HepG2 (cell line): ENCODE data around the gene ADAR. TPM values are rescaled to one million over a fixed set of nuclear protein-coding genes. Genes with fewer than 3 reads are reported as not detected.

ENCODE experiments used
- ATAC-seq: fragments of 200-7000 bp; cut with Tn5 transposase; 3 replicates; pipeline ENCODE4 v1.9.1; 2020; ENCODE audit warnings: mild to moderate bottlenecking, moderate library complexity
- BruUV-seq: library from RNA; stranded (reverse); fragments of 400-500 nt; replicated peaks from 2 replicates; lab custom pipeline; 2021; lab: Mats Ljungman, UMichigan
- CTCF ChIA-PET: fragments of 300-600 bp; formaldehyde crosslinking; extraction: SDS; loops from one replicate; lab custom pipeline; 2021; ENCODE audit warnings: low total read pairs, inconsistent platforms, low intra/inter-chr PET ratio; lab: Yijun Ruan, JAX
- POLR2A ChIA-PET: fragments of 350-600 bp; sonication (Branson Sonifier 250); formaldehyde crosslinking; loops from one replicate; lab custom pipeline; 2020; ENCODE audit warnings: antibody characterized with exemption, inconsistent platforms; lab: Yijun Ruan, JAX
- DNase-seq: peaks from one replicate; pipeline ENCODE4 v3.0.0-alpha.2; 2015; ENCODE audit warnings: low spot score
- FAIRE-seq: peaks from 3 replicates; lab custom pipeline; 2011; peaks lifted over from hg19 to GRCh38; lab: Jason Lieb, UNC
- H2AFZ ChIP-seq: one replicate; pipeline ENCODE4 v1.6.1; 2011; ENCODE audit warnings: low read length, inconsistent platforms
- H3K27ac ChIP-seq: fragments of 300-600 bp; 3 replicates; pipeline ENCODE4 v1.8.0; 2011; ENCODE audit warnings: mixed run types, mild to moderate bottlenecking, mixed read lengths, low read length, inconsistent platforms; ENCODE audit not compliant: insufficient read depth; ENCODE audit errors: extremely low read length
- H3K27me3 ChIP-seq, 2 experiments: fragments of 200-600 bp in 1 of 2; 2 replicates in 1 of 2; 3 replicates in 1 of 2; pipeline versions ENCODE4 v1.6.0 to v1.8.0; 2011; ENCODE audit warnings: low read length in 2 of 2, mild to moderate bottlenecking in 2 of 2, moderate library complexity in 2 of 2, inconsistent platforms in 1 of 2; ENCODE audit not compliant: insufficient read depth in 2 of 2, control insufficient read depth in 1 of 2
- H3K36me3 ChIP-seq, 2 experiments: fragments of 200-600 bp in 1 of 2; replicated peaks in 1 of 2; 2 replicates in 1 of 2; 3 replicates in 1 of 2; pipeline versions ENCODE4 v1.5.1 to v1.8.0; 2011; ENCODE audit warnings: low read length in 2 of 2, inconsistent platforms in 1 of 2; ENCODE audit not compliant: insufficient read depth in 2 of 2, control insufficient read depth in 1 of 2
- H3K4me1 ChIP-seq: 2 replicates; pipeline ENCODE4 v1.5.1; 2012; ENCODE audit warnings: low read length, inconsistent platforms; ENCODE audit not compliant: insufficient read depth
- H3K4me2 ChIP-seq: 2 replicates; pipeline ENCODE4 v1.6.0; 2011; ENCODE audit warnings: low read depth, low read length, inconsistent platforms
- H3K4me3 ChIP-seq, 3 experiments: fragments of 200-600 bp in 1 of 3; sonication (generic), shearing (Covaris generic) in 1 of 3; replicated peaks in 1 of 3; 2 replicates each; pipeline ENCODE4 v1.5.1; 2011 to 2016; ENCODE audit warnings: low read length in 3 of 3, inconsistent platforms in 2 of 3, low read depth in 2 of 3, mild to moderate bottlenecking in 2 of 3, control low read depth in 1 of 3, mixed read lengths in 1 of 3; ENCODE audit not compliant: insufficient read depth in 1 of 3
- H3K79me2 ChIP-seq: one replicate; pipeline ENCODE4 v1.6.1; 2011; ENCODE audit warnings: low read length, inconsistent platforms; ENCODE audit not compliant: insufficient read depth
- H3K9ac ChIP-seq: 2 replicates; pipeline ENCODE4 v1.6.0; 2011; ENCODE audit warnings: mild to moderate bottlenecking, low read depth, low read length, inconsistent platforms; ENCODE audit not compliant: insufficient read depth
- H3K9me3 ChIP-seq: 2 replicates; pipeline ENCODE4 v1.5.1; 2012; ENCODE audit warnings: mild to moderate bottlenecking, low read length
- H4K20me1 ChIP-seq: 2 replicates; pipeline ENCODE4 v1.6.0; 2011; ENCODE audit warnings: inconsistent platforms, mild to moderate bottlenecking, low read length, moderate library complexity; ENCODE audit not compliant: insufficient read depth
- EP300 ChIP-seq, 3 experiments: sonication (generic) in 1 of 3; formaldehyde crosslinking in 1 of 3; IDR thresholded peaks; 2 replicates each; pipeline versions ENCODE4 v1.5.1 to v1.6.1; 2011 to 2020; ENCODE audit warnings: low read depth in 2 of 3, low read length in 2 of 3, borderline replicate concordance in 1 of 3, improper control_type of control experiment in 1 of 3, mild to moderate bottlenecking in 1 of 3, missing genetic modification reagents in 1 of 3, moderate library complexity in 1 of 3
- HOXA5 ChIP-seq: sonication (generic); formaldehyde crosslinking; IDR thresholded peaks from 2 replicates; pipeline ENCODE4 v1.4.0; 2020; ENCODE audit warnings: missing genetic modification reagents
- MTF1 ChIP-seq: sonication (generic); formaldehyde crosslinking; IDR thresholded peaks from 2 replicates; pipeline ENCODE4 v1.5.0; 2020; ENCODE audit warnings: missing genetic modification reagents
- PRMT3 ChIP-seq: sonication (generic); formaldehyde crosslinking; IDR thresholded peaks from 2 replicates; pipeline ENCODE4 v1.8.1; 2022; ENCODE audit warnings: low read depth, mild to moderate bottlenecking, moderate library complexity, missing genetic modification reagents, borderline replicate concordance
- PTBP1 ChIP-seq: fragments of 200-400 bp; formaldehyde crosslinking; IDR thresholded peaks from 2 replicates; pipeline ENCODE4 v1.6.1; 2018; ENCODE audit warnings: low read length, low read depth; ENCODE audit not compliant: poor library complexity, severe bottlenecking
- RAD51 ChIP-seq: fragments of 450-650 bp; IDR thresholded peaks from 2 replicates; pipeline ENCODE4 v1.6.1; 2016; ENCODE audit warnings: borderline replicate concordance
- SNAI1 ChIP-seq: sonication (generic); formaldehyde crosslinking; IDR thresholded peaks from 2 replicates; pipeline ENCODE4 v1.5.0; 2020; ENCODE audit warnings: mild to moderate bottlenecking, missing genetic modification reagents, borderline replicate concordance
- THRA ChIP-seq: sonication (generic); formaldehyde crosslinking; IDR thresholded peaks from 2 replicates; pipeline ENCODE4 v1.4.0; 2020; ENCODE audit warnings: missing genetic modification reagents, borderline replicate concordance
- ZNF33A ChIP-seq: sonication (generic); formaldehyde crosslinking; IDR thresholded peaks from 2 replicates; pipeline ENCODE4 v1.5.1; 2020; ENCODE audit warnings: missing genetic modification reagents, mild to moderate bottlenecking, moderate library complexity, borderline replicate concordance
- ZNF350 ChIP-seq: sonication (generic); formaldehyde crosslinking; IDR thresholded peaks from 2 replicates; pipeline ENCODE4 v1.4.0; 2020; ENCODE audit warnings: mild to moderate bottlenecking, low read depth, missing genetic modification reagents, borderline replicate concordance
- ZNF407 ChIP-seq: sonication (generic); formaldehyde crosslinking; IDR thresholded peaks from one replicate; pipeline ENCODE4 v1.5.1; 2020; ENCODE audit warnings: mild to moderate bottlenecking, missing genetic modification reagents; ENCODE audit errors: not compliant biosample characterization
- ZSCAN30 ChIP-seq: sonication (generic); formaldehyde crosslinking; IDR thresholded peaks from 2 replicates; pipeline ENCODE4 v1.5.0; 2020; ENCODE audit warnings: mild to moderate bottlenecking, missing genetic modification reagents
- WGBS: methylation state at CpG from one replicate; pipeline ENCODE4 v1.1.6; 2017; ENCODE audit warnings: low lambda C conversion rate; 5-methylcytosine and 5-hydroxymethylcytosine counted together
- in situ Hi-C: cut with HindIII; loops from 2 replicates; pipeline ENCODE4 v1.10.0; 2017; ENCODE audit warnings: low pct_unique_long_range_greater_than_20kb; ENCODE audit not compliant: extremely low pct_ligation_motif_present
- intact Hi-C: fragments of 100-400 bp; cut with micrococcal nuclease; formaldehyde crosslinking; loops from one replicate; pipeline ENCODE4 v1.10.0; 2022; ENCODE audit not compliant: unreplicated experiment
- polyA plus RNA-seq, 8 experiments: library from polyadenylated mRNA; depleted of rRNA in 3 of 8; stranded (reverse) in 7 of 8; unstranded in 1 of 8; fragments of >200 nt; fragmentation: Illumina TruSeq in 4 of 8; extraction: Trizol in 4 of 8; gene quantifications; 2 replicates each; pipeline versions ENCODE4 v1.2.1 to v1.2.3, GENCODE V29; 2011 to 2016; ENCODE audit warnings: low read depth in 4 of 8, missing spikeins in 1 of 8, mixed read lengths in 1 of 8; ENCODE audit not compliant: insufficient read depth in 1 of 8
- total RNA-seq, 5 experiments: library from RNA; depleted of rRNA; stranded (reverse); fragments of >200 nt; fragmentation: Illumina TruSeq; extraction: Trizol; gene quantifications; 2 replicates each; pipeline ENCODE4 v1.2.3, GENCODE V29; 2016; ENCODE audit warnings: low read depth in 1 of 5

The ADAR gene
- total and polyA plus RNA-seq, 2 of the 13 experiments (the other 11 are each of a cell fraction or from before 2014, with no cell fraction given), result 70.8 to 86.2 TPM

- Histone ChIP-seq H3K9ac (no peak overlapping the region), H2AFZ (no peak overlapping the region), H3K79me2 (peaks cover 32% of the 10 kb centered on the region), H3K4me2 (no peak overlapping the region), H3K36me3 (peaks cover 0 to 4% of the 10 kb centered on the region in 2 experiments; a peak in 1 of 5 replicates), H3K4me3 (no peak overlapping the region), H3K9me3 (peaks cover 8% of the 10 kb centered on the region; the same call in 1 of the 2 replicates), H3K4me1 (peaks cover 24% of the 10 kb centered on the region), H3K27me3 (no peaks in the 10 kb centered on the region; a peak in 1 of 5 replicates), H3K27ac (no peak overlapping the region), H4K20me1 (peaks cover 7% of the 10 kb centered on the region)
- ChIA-PET CTCF (no interaction called here), POLR2A (no interaction called here)
- FAIRE-seq (no peak), DNase-seq (no peak), ATAC-seq (no peak)
- intact Hi-C loops, result no loop called here
- in situ Hi-C loops, result no loop called here
- TF ChIP-seq HOXA5 (CRISPR knock-in tag), result no peak
- no peak for TF ChIP-seq THRA
- TF ChIP-seq EP300 (IDR thresholded peaks at IDR 0.05; ENCODE audit: low read depth in 2 of 2, low read length in 2 of 2), result no peak
- no peak for TF ChIP-seq EP300 (CRISPR knock-in tag; IDR thresholded peaks at IDR 0.05; ENCODE audit: borderline replicate concordance)
- no peak for TF ChIP-seq ZNF350 (CRISPR knock-in tag)
- TF ChIP-seq RAD51, result no peak
- TF ChIP-seq ZNF407 (CRISPR knock-in tag), result no peak
- TF ChIP-seq PTBP1, result no peak
- no peak for TF ChIP-seq ZSCAN30 (CRISPR knock-in tag)
- no peak for TF ChIP-seq MTF1 (CRISPR knock-in tag)
- TF ChIP-seq ZNF33A (CRISPR knock-in tag), result no peak
- no peak for TF ChIP-seq PRMT3 (CRISPR knock-in tag)
- TF ChIP-seq SNAI1 (CRISPR knock-in tag), result no peak
- BruUV-seq, result no TSS peak
- WGBS, result no CpG with 5 or more reads among the region's 1 CpG
Measured at GRCh38 chr1:154629675-154630073, 21.7 kb upstream of the ADAR start.
